ENCODE measurements around the gene FMNL2.

Gene FMNL2

GRCh38 chr2:152558158-152558984 is 223.4 kb downstream of the FMNL2 start:
- TF ChIP-seq CTCF (IDR thresholded peaks at IDR 0.05; ENCODE audit: low read depth, low read length), result no peak
- no peak for DNase-seq
- Histone ChIP-seq H3K4me3 (ENCODE audit: low read depth, low read length) (no peak overlapping the region), H3K27ac (no peak overlapping the region), H3K9me3 (ENCODE audit: severe bottlenecking) (no peaks in the 10 kb centered on the region), H3K27me3 (ENCODE audit: insufficient read depth, low read depth, severe bottlenecking) (no peaks in the 10 kb centered on the region), H3K36me3 (peaks cover 22% of the 10 kb centered on the region)

- no peak overlapping the region for H3K4me3 ChIP-seq (ENCODE audit: low read depth, low read length)
- H3K36me3 ChIP-seq, result peaks cover 24% of the 10 kb centered on the region
Observed at GRCh38 chr2:152559008-152559407, 224.0 kb downstream of the FMNL2 start.

GRCh38 chr2:152560166-152560565 is 225.2 kb downstream of the FMNL2 start:
- Histone ChIP-seq H3K9me3 (ENCODE audit: severe bottlenecking) (no peaks in the 10 kb centered on the region), H3K27me3 (ENCODE audit: insufficient read depth, low read depth, severe bottlenecking) (no peaks in the 10 kb centered on the region), H3K27ac (no peak overlapping the region), H3K4me3 (ENCODE audit: low read depth, low read length) (no peak overlapping the region), H3K36me3 (peaks cover 24% of the 10 kb centered on the region)
- TF ChIP-seq CTCF (IDR thresholded peaks at IDR 0.05; ENCODE audit: low read depth, low read length), result no peak
- DNase-seq, result no peak

More at GRCh38 chr2:152559008-152559407, 224.0 kb downstream of the FMNL2 start:
- no peaks in the 10 kb centered on the region for H3K27me3 ChIP-seq (ENCODE audit: insufficient read depth, low read depth, severe bottlenecking)
- H3K9me3 ChIP-seq (ENCODE audit: severe bottlenecking), result no peaks in the 10 kb centered on the region
- no peak for TF ChIP-seq CTCF (IDR thresholded peaks at IDR 0.05; ENCODE audit: low read depth, low read length)
- no peak for DNase-seq
- no peak overlapping the region for H3K27ac ChIP-seq

- DNase-seq, result no peak
- Histone ChIP-seq H3K27ac (no peak overlapping the region), H3K4me3 (ENCODE audit: low read depth, low read length) (no peak overlapping the region), H3K27me3 (ENCODE audit: insufficient read depth, low read depth, severe bottlenecking) (no peaks in the 10 kb centered on the region), H3K9me3 (ENCODE audit: severe bottlenecking) (no peaks in the 10 kb centered on the region), H3K36me3 (peaks cover 24% of the 10 kb centered on the region)
- TF ChIP-seq CTCF (IDR thresholded peaks at IDR 0.05; ENCODE audit: low read depth, low read length), result no peak
Observed at GRCh38 chr2:152560873-152561595, 226.1 kb downstream of the FMNL2 start.

- TF ChIP-seq CTCF (IDR thresholded peaks at IDR 0.05; ENCODE audit: low read depth, low read length), result no peak
- no peak for DNase-seq
- Histone ChIP-seq H3K9me3 (ENCODE audit: severe bottlenecking) (no peaks in the 10 kb centered on the region), H3K27ac (no peak overlapping the region), H3K36me3 (peaks cover 24% of the 10 kb centered on the region), H3K27me3 (ENCODE audit: insufficient read depth, low read depth, severe bottlenecking) (no peaks in the 10 kb centered on the region), H3K4me3 (ENCODE audit: low read depth, low read length) (no peak overlapping the region)
Observed at GRCh38 chr2:152562198-152562884, 227.4 kb downstream of the FMNL2 start.
